ENCODE data around the gene DGCR8.
"Not testable (repeated sequence)": the region's sequence is repeated elsewhere in the genome, so short reads cannot be mapped to it uniquely, and the experiment has no call there.

DGCR8 gene

DNA sequence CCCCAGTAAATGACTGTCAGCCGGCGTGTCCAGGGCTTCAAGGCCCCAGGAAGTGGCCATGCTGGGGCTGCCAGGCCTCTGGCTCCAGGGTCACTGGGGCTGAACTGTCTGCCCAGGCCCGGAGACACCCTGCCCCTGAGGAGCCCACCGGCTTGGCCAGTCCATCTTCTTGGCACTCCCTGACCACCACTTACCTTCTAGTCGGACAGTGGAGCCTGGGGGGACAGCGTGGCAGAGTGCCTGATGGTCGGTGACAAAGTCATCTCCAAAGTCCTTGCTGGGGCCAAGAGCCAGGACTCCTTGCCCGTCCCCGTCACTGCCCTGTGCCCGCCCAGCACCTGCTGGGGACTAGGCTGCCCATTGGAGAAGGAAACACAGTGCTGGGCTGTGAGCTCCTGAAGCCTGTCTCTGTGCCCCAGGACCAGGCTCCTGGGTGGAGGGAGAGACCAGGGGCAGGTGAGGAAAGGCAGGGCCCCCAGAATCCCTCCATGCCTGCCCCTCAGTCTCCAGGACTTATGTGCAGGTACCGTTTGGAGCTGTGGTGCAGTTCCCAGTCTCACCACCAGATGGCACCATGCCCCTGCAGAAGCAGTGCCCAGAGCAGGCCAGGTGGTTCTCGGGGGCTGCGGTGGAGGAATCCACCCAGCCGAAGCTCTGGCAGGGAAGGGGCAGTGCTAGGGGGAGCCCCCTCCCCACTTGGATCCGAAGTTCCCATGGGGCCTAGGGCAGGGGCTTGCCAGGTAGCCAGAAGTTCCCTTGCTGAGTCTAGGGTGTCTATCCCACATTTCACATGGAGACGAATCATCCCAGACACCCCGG, 76.8 kb downstream of the DGCR8 start:
- DNase-seq, result peak; percentile 9

DNA sequence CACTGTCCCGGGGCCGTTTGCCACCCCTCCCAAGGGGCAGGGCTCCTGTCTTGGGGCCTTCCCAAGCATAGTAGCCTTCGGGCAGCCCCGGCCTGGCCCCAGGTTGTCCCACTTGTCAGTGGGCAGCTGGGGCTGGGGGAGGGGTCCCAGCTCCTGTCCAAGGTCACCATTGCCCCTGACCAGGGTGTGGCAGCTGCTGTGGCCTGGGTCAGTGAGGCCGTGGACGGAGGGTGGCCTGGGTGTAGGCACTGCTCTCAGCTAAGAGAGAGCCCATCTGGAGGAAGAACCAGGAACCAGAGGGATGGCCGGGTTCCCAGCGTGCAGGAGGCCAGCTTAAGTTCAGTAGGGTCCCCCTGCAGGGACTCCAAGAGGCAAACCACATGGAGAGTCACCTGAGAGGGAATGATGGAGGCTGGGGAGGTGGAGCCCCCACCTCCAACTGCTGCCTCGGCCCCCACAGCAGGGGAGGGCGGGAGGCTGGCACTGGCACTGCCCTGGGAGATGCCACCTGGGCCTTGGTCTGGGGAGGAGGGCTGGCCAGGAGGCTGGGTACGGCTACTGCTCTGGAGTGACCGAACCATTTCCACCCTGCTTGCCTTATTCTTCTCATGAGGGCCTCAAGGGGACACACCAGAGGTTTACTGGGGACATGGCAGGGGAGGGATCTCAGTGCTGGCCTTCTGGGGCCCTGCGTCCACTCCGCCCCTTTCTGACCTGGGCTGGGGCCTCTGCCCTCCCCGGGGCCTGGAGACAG, 77.6 kb downstream of the DGCR8 start:
- DNase-seq, result no peak

DNA sequence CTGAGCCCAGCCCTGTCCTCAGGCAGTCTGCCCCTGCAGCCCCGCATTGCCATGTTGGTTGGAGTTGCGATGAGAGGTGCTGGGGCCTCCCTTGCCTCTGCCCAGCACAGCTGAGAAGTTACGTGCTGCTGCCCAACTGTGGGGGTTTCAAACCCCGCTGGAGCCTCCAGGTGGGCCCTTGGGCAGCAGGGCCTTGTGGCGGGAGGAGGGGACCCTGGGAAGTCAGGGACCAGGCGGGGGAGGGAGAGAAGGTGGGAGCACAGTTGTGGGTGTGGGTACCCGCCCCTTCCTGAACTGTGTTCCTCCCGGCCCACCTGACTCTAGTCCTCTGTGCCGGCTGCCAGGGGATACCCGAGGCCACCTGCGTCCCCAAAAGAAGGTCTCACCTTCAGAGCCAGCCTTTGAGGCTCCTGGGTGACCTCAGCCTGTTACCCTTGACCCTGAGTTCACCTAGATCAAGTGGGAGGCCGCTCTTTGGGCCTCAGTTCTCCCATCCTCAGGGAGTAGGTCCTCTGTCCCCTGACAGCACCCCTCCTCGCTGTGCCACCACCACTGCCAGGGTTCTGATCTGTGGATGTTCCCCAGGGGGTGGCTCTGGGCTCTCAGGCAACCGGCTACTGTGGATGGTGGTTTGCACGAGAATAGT, 78.5 kb downstream of the DGCR8 start:
- DNase-seq, result no peak

DNA sequence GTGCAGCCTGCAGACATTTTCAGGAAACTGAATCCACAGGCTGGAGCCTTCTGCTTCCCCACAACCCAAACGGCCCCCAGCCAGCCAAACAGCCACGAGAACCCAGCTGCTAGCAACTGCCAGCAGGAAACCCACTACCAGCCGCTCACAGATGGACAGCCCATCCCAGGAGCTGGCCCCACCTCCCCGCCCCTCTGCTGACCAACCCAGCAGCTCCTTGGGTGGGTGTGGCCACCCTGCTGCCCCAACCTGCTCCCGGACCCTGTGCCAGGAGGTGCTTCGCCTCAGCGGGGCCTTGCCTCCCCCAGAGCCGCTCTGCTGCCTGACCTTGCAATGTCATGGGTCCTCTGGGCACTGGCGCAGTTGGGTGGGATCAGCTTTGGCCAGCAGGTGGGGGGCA, 79.0 kb downstream of the DGCR8 start:
- DNase-seq, result no peak

DNA sequence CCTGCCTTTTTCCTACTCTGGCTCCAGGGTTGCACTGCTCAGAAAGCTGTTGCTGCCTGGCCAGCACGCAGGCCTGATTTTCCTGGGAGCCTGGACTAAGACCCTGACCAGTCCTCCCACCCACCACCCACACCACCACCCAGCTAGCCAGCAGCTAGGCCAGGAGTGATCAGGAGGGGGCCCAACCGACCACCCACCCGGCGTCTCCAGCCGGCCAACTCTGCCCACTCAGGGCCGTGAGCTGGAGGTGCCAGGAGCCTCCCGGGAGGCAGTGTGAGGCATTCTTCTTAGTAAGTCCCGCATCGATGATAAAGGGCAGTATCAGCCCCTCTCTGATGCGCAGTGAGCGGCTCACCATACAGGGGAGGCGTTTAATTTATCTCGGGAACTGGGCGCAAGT, 79.5 kb downstream of the DGCR8 start:
- DNase-seq, result not testable (repeated sequence)

DNA sequence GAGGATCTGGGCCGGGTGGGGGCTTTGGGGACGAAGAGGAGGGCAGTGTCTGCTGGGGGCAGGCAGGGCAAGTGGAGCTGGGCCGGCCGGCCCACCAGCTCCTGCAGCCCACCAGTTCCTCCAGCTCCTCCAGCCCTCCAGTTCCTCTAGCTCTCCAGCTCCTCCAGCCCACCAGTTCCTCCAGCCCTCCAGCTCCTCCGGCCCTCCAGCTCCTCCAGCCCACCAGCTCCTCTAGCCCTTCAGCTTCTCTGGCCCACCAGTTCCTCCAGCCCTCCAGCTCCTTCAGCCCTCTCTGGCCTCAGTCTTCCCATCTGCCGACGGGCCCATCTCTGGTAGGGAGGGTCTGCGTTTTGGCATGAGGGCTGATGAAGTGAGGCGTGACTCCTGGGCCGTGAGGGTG, 80.0 kb downstream of the DGCR8 start:
- no peak for DNase-seq
